ENCODE measurements around the gene FBXO41.

- TF ChIP-seq ZNF274 (IDR thresholded peaks at IDR 0.05; ENCODE audit: low read depth, low read length) (no peak), YY1 (IDR thresholded peaks at IDR 0.05; ENCODE audit: insufficient read depth, insufficient read length) (no peak), SUZ12 (IDR thresholded peaks at IDR 0.05; ENCODE audit: extremely low read depth, insufficient read depth, insufficient read length) (no peak)
These were observed 34.6 kb downstream of the FBXO41 start for GRCh38 chr2:73249636-73250035.

Measured in NT2/D1 (cell line).